HG02938 (cell line): ENCODE results near the gene SVOP.

Experiments used
- ATAC-seq: cut with Tn5 transposase; IDR thresholded peaks from one replicate; pipeline ENCODE4 v1.9.1; 2021; ENCODE audit warnings: mild to moderate bottlenecking, moderate library complexity; ENCODE audit not compliant: unreplicated experiment

SVOP gene

DNA sequence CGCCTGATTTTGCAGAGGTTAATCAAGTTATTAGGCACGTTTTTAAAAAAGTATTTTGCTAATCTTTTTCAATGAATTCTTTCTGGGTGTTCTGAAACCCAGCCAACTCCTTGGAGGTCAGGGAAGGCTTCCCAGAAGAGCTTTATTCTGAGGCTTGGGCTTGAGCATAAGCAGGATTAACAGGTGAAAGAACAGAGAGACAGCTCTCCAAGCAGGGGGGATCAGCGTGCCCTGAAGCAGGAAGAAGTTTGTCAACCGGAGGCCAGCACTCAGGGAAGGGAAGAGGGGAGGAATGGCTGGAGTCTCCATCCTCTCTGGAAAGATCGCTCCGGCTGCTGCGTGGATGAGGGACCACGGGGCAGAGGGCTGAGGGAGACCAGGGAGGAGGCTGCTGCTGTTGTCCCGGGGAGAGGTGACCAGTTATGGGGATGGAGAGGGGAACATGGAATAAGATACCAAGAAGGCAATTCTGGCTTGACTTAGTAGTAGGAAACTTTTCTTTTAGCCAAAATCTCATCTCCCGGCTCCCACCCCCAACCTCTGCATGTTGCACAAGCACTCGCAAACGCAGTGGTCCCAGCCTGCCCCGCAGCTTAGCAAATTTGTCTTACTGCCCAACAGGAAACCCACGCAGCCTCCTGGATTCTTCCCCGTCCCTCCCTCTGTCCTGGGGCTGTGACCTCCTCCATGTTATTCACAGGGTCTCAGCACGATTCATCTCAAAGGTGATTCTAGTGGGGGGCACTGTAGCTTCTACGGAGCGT lies 162.4 kb downstream of the SVOP start:
- no peak for ATAC-seq
